ENCODE measurements around the gene CLEC4M.

CLEC4M gene

GRCh38 chr19:7767487-7767886 is 4.4 kb downstream of the CLEC4M start:
- TF ChIP-seq, protein P1, sequence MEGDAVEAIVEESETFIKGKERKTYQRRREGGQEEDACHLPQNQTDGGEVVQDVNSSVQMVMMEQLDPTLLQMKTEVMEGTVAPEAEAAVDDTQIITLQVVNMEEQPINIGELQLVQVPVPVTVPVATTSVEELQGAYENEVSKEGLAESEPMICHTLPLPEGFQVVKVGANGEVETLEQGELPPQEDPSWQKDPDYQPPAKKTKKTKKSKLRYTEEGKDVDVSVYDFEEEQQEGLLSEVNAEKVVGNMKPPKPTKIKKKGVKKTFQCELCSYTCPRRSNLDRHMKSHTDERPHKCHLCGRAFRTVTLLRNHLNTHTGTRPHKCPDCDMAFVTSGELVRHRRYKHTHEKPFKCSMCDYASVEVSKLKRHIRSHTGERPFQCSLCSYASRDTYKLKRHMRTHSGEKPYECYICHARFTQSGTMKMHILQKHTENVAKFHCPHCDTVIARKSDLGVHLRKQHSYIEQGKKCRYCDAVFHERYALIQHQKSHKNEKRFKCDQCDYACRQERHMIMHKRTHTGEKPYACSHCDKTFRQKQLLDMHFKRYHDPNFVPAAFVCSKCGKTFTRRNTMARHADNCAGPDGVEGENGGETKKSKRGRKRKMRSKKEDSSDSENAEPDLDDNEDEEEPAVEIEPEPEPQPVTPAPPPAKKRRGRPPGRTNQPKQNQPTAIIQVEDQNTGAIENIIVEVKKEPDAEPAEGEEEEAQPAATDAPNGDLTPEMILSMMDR (IDR thresholded peaks at IDR 0.05; ENCODE audit: borderline replicate concordance, control extremely low read depth, extremely low read depth, insufficient read depth, missing control alignments): no peak
- in situ Hi-C loops (cut with MboI; ENCODE audit: low sequenced_read_pairs, unreplicated experiment): no loop called here

GRCh38 chr19:7769171-7769570 is 6.1 kb downstream of the CLEC4M start:
- TF ChIP-seq, protein P1 (IDR thresholded peaks at IDR 0.05; ENCODE audit: borderline replicate concordance, control extremely low read depth, extremely low read depth, insufficient read depth, missing control alignments): no peak
- no peak for DNase-seq (ENCODE audit: low spot score)
- in situ Hi-C loops (cut with MboI; ENCODE audit: low sequenced_read_pairs, unreplicated experiment): no loop called here

More at GRCh38 chr19:7767487-7767886, 4.4 kb downstream of the CLEC4M start:
- no peak for DNase-seq (ENCODE audit: low spot score)

DNA sequence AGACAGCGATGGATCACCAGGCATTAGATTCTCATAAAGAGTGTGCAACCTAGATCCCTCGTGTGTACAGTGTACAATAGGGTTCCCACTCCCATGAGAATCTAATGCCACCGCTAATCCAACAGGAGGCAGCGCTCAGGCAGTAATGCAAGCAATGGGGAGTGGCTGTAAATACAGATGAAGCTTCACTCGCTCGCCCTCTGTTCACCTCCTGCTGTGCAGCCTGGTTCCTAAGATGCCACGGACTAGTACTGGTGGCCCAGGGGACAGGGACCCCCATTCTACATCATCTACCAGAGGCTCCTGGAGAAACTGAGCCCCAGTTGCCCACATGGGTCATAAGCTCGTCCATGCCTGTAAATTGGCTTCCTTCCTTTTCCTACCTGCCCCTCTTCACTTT is 8.0 kb downstream of the CLEC4M start:
- DNase-seq (ENCODE audit: low spot score): no peak
- in situ Hi-C loops (cut with MboI; ENCODE audit: low sequenced_read_pairs, unreplicated experiment): no loop called here
- TF ChIP-seq, protein P1 (IDR thresholded peaks at IDR 0.05; ENCODE audit: borderline replicate concordance, control extremely low read depth, extremely low read depth, insufficient read depth, missing control alignments): no peak

- peak; percentile 74 for DNase-seq (ENCODE audit: low spot score)
- in situ Hi-C loops (cut with MboI; ENCODE audit: low sequenced_read_pairs, unreplicated experiment): no loop called here
- TF ChIP-seq, protein P1 (IDR thresholded peaks at IDR 0.05; ENCODE audit: borderline replicate concordance, control extremely low read depth, extremely low read depth, insufficient read depth, missing control alignments): no peak
Observed at GRCh38 chr19:7772752-7773291, 9.8 kb downstream of the CLEC4M start.

GRCh38 chr19:7773841-7774240 is 10.8 kb downstream of the CLEC4M start:
- TF ChIP-seq, protein P1 (IDR thresholded peaks at IDR 0.05; ENCODE audit: borderline replicate concordance, control extremely low read depth, extremely low read depth, insufficient read depth, missing control alignments): no peak
- in situ Hi-C loops (cut with MboI; ENCODE audit: low sequenced_read_pairs, unreplicated experiment): no loop called here
- DNase-seq (ENCODE audit: low spot score): no peak

DNA sequence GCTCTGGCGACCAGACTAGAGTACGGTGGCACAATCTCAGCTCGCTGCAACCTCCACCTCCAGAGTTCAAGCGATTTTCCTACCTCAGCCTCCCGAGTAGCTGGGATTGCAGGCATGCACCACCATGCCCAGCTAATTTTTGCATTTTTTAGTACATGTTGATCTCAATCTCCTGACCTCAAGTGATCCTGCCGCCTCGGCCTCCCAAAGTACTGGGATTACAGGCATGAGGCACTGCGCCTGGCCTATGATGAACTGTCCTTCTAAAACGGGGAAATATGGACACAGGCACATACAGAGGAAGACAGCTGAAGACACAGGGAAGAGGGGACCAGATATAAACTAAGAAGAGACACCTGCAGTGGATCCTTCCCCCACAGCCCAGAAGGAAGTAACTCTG is 12.7 kb downstream of the CLEC4M start:
- TF ChIP-seq, protein P1 (IDR thresholded peaks at IDR 0.05; ENCODE audit: borderline replicate concordance, control extremely low read depth, extremely low read depth, insufficient read depth, missing control alignments): no peak
- DNase-seq (ENCODE audit: low spot score): no peak
- in situ Hi-C loops (cut with MboI; ENCODE audit: low sequenced_read_pairs, unreplicated experiment): no loop called here

Measured in GM13976 (cell line).